Endometrial microvascular endothelial cells (primary cell): ENCODE data around the gene ATP13A1. TPM values are rescaled to one million over a fixed set of nuclear protein-coding genes. Genes with fewer than 3 reads are reported as not detected.
"Not testable (repeated sequence)": the region's sequence is repeated elsewhere in the genome, so short reads cannot be mapped to it uniquely, and the experiment has no call there.

Source experiments
- in situ Hi-C: cut with HindIII; loops from 2 replicates; pipeline ENCODE4 v1.10.0; 2017; ENCODE audit warnings: low sequenced_read_pairs, low pct_unique_long_range_greater_than_20kb; ENCODE audit errors: inconsistent ontology term
- total RNA-seq: library from RNA; depleted of rRNA; stranded (reverse); fragments of >200 nt; gene quantifications from one replicate; pipeline ENCODE4 v1.2.3, GENCODE V29; 2015; ENCODE audit errors: inconsistent ontology term

Gene ATP13A1
- total RNA-seq = 46.7 TPM

DNA sequence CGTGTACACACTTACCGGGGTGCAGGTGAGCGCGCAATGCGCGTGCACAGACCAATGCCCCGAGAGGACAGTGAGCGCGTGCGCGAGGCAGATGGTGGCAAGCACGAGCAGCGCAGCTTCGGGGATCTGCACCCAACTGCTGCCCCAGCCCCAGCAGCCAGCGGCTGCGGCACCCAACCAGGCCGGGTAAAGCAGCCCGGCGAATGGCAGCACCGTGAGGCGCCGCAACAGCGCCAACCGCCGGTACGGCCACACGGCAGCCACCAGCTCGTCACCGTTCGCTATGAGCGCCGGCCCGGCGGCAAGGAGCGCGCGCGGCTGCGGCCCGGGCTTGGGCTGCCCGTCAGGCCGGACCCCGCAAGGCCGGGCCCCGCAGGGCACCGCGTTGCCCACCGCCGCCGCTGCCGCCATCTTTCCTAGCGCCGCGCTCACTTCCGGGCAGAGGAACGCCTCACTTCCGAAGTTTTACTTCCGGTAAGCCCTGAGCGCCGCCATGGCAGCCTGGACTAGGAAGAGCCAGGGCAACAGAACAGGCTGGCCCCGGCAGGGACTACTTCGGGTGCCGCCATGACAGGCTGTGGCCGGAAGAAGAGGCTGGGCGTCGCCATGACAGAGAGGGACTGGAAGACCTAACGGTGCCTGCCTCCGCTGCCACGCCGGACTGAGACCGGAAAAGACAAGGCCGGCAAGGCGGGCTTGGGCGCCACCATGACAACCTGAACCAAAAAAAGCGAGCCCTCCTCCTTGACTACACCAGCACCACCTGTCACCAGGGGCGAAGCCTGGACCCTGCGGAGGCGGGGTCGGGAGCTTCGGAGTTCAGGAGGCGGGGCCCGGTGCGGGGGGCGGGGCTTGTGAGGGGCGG, at the start of gene ATP13A1:
ATP13A1 (minus strand) TSS at position 421 of the 865 bp plus-strand sequence; CDS start at position 411, 10 bp downstream.
- in situ Hi-C loops = no loop called here

DNA sequence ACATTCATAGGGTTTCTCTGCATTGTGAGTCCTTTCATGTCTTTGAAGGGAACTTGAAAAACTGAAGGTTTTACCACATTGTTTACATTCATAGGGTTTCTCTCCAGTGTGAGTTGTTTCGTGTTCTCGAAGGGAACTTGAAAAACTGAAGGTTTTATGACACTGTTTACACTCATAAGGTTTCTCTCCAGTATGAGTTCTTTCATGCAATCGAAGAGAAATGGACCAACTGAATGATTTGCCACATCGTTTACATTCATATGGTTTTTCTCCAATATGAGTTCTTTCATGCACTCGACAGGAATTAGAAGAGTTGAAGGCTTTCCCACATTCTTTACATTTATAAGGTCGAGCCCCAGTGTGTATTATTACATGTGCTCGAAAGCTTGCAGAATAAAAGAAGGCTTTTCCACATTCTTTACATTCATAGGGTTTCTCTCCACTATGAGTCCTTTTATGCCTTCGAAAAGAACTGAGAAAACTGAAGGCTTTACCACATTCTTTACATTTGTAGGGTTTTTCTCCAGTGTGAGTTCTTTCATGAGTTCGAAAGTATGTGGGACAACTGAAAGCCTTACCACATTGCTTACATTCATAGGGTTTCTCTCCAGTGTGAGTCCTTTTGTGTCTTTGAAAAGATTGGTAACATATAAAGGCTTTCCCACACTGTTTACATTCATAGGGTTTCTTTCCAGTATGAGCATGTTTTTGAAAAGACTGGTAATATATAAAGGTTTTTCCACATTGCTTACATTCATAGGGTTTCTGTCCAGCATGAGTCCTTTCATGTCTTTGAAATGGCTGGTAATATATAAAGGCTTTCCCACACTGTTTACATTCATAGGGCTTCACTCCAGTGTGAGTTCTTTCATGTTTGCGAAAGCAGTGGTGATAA, 48.7 kb upstream of the ATP13A1 start:
- in situ Hi-C loops = no loop called here

DNA sequence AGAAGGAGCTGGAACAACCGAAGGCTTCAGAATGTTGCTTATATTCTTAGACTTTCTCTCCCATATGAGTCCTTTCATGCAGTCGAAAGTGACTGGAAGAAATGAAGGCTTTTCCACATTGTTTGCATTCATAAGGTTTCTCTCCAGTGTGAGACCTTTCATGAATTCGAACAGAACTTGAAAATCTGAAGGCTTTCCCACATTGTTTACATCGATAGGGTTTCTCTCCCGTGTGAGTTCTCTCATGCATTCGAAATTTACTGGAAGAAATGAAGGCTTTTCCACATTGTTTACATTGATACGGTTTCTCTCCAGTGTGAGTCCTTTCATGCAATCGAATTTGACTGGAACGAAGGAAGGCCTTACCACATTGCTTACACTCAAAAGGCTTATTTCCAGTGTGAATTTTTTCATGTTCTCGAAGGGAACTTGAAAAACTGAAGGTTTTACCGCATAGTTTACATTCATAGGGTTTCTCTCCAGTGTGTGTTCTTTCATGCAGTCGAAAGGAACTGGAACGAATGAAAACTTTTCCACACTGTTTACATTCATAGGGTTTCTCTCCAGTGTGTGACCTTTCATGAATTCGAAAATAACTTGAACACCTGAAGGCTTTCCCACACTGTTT, 47.9 kb upstream of the ATP13A1 start:
- in situ Hi-C loops = no loop called here

DNA sequence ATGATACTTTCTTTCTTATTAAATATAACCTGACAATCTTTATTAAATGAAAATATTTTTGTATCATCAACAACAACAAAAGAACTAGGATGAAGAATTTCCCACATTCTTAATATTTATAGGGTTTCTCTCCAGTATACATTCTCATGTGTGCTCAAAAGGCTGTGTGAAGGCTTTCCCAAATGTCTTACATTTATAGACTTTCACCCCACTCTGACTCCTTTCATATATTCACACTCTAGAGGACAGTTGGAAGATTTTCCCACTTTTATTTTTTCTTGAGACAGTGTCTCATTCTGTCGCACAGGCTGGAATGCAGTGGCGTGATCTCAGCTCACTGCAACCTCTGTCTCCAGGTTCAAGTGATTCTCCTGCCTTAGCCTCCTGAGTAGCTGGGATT, 47.0 kb upstream of the ATP13A1 start:
- in situ Hi-C loops = no loop called here

DNA sequence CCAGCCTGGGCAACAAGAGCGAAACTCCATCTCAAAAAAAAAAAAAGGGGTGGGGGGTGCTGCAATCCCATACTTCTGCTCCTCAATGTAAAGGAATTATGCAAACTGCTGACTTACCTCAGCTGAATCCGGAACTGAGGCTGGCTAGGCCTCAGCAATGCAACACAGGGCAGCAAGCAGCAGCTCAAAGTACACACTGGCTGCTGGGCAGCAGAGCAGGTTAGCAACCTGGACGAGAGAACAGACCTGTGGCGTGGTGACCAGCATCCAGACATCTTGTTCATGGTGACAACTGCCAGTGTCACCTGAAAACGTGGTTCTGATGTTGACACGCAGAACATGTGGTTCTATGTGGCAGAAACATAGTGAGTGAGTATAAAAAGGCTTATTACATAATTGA, 41.4 kb upstream of the ATP13A1 start:
- in situ Hi-C loops = no loop called here

DNA sequence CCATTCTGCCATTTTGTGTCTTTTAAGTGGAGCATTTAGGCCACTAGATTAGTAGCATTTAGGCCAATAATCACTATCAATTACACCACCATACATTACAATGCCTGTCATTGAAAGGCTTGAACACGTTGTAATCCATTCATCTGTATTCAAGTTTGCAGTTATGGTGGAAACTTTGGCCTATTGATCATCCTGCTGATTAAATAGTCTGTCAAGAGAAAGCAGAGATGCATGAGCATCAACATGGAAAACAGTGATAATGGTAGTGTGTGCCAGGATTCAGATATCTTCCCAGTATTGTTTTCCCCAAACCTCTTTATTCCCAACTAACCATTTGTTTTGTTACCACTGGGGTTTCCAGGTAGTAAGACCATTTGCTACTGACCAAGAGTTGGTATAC, 37.0 kb upstream of the ATP13A1 start:
- in situ Hi-C loops = not testable (repeated sequence)

DNA sequence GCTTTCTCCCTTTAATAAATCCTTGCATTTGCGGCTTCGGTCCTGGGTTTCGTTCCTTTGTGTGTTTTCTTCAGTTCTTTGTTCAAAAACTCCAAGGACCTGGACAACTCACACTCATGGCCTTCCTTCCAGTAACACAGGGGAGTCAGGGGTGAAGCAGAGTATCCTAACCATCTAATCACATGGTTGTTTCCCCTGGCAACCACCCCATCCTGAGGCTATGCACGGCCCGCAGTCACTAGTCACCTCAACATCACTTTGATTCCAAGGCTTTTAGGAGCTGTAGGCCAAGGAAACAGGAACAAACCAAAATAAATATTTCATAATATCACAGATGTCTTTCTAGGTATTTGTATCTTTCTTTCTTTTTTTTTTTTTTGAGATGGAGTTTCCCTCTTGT, 34.1 kb upstream of the ATP13A1 start:
- in situ Hi-C loops = no loop called here

DNA sequence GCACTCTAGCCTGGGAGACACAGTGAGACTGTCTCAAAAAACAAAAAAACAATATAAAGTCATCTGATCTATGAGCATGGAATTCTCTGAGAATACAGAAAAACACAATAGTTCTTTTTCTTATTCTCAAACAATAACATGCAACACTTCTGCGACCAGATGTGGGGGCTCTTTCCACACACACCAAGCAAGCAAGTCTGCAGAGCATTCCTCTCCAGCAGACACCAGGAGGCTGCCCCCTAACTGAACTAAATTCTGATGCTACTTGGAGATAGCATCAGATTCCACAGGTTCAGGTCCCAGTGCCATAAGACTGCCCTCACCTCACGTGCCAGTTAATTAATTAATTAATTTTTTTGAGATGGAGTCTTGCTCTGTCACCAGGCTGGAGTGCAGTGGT, 32.9 kb upstream of the ATP13A1 start:
- in situ Hi-C loops = no loop called here

DNA sequence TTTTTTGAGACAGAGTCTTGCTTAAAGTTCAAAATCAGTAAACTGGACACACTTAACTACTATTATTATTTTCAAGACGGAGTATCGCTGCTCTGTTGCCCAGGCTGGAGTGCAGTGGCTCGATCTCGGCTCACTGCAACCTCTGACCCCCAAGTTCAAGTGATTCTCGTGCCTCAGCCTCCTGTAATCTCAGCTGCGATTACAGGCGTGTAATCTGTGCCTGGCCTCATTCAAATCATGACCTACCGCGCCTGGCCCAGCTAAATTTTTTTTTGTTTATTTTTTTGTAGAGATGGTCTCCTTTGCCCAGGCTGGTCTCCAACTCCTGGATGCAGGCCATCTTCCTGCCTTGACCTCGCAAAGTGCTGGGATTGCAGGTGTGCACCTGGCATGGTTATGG, 28.2 kb upstream of the ATP13A1 start:
- in situ Hi-C loops = no loop called here

DNA sequence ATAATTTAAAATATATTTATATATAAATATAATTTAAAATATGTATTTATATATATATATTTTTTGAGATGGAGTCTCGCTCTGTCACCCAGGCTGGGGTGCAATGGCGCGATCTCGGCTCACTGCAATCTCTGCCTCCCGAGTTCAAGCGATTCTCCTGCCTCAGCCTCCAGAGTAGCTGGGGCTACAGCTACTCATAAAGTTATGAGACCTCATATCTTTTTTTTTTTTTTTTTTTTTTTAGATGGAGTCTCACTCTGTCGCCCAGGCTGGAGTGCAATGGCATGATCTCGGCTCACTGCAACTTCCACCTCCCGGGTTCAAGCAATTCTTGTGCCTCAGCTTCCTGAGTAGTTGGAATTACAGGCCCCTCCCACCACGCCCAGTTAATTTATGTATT, 25.5 kb upstream of the ATP13A1 start:
- in situ Hi-C loops = not testable (repeated sequence)

DNA sequence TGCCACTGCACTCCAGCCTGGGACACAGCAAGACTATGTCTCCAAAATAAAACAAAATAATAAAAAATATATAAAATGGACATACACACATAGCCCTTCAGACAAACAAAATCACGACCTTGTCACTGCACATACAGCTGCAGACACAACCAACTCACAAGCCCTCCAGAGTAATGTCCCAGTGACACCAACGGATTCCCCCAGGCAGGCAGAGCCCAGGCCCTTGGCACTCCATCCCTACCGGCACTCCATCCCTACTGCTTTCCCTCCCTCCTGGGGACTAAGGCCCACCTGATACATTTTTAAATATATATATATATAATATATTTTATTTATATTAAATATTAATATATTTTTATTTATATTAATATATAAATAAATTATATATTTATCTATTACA, 23.6 kb upstream of the ATP13A1 start:
- in situ Hi-C loops = no loop called here

DNA sequence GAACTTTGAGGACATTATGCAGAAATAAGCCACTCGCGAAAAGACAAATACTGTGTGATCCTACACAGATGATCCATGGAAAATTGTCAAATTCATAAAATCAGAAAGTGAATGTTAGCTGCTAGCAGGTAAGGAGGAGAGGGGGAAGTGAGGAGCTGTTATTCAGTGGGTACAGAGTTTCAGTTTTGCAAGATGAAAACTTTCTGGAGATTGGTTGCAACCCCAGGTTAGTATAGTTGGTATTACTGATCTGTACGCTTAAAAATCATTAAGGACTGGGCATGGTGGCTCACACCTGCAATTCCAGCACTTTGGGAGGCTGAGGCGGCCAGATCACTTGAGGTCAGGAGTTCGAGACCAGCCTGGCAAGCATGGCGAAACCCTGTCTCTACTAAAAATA, 23.1 kb upstream of the ATP13A1 start:
- in situ Hi-C loops = no loop called here

DNA sequence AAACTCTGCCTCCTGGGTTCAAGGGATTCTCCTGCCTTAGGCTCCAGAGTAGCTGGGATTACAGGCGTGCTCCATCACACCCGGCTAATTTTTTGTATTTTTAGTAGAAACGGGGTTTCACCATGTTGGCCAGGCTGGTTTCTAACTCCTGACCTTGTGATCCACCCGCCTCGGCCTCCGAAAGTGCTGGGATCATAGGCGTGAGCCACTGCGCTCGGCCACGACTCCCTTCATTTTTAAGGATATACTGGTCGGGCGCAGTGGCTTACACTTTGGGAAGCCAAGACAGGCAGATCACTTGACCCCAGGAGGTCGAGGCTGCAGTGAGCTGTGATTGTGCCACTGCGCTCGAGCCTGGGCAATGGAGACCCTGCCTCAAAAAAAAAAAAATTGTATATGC, 22.6 kb upstream of the ATP13A1 start:
- in situ Hi-C loops = not testable (repeated sequence)

DNA sequence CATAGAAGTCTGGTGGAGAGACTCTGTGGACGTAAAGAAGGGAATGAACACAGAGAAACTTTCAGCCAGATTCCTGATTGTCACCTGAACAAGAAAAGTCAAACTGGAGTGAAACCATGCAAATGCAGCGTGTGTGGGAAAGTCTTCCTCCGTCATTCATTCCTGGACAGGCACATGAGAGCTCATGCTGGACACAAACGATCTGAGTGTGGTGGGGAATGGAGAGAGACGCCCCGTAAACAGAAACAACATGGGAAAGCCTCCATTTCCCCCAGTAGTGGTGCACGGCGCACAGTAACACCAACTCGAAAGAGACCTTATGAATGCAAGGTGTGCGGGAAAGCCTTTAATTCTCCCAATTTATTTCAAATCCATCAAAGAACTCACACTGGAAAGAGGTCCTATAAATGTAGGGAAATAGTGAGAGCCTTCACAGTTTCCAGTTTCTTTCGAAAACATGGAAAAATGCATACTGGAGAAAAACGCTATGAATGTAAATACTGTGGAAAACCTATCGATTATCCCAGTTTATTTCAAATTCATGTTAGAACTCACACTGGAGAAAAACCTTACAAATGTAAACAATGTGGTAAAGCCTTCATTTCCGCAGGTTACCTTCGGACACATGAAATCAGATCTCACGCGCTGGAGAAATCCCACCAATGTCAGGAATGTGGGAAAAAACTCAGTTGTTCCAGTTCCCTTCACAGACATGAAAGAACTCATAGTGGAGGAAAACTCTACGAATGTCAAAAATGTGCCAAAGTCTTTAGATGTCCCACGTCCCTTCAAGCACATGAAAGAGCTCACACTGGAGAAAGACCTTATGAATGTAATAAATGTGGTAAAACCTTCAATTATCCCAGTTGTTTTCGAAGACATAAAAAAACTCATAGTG, 15.9 kb upstream of the ATP13A1 start:
- in situ Hi-C loops = no loop called here

DNA sequence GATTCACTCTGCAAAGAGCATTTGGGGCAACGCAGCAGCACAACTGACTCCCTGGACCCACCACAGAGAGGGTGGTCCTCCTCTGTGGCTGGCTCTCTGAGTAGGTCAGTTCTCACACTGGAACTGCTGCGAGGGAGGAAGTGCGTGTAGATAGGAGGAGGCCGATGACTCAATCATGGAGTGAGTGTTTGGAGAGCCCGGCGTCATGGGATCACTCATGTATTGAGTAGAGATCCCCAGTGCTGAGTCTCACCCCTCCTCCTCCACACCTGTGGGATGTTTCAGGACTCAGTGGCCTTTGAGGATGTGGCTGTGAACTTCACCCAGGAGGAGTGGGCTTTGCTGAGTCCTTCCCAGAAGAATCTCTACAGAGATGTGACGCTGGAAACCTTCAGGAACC, 14.1 kb upstream of the ATP13A1 start:
- in situ Hi-C loops = no loop called here

DNA sequence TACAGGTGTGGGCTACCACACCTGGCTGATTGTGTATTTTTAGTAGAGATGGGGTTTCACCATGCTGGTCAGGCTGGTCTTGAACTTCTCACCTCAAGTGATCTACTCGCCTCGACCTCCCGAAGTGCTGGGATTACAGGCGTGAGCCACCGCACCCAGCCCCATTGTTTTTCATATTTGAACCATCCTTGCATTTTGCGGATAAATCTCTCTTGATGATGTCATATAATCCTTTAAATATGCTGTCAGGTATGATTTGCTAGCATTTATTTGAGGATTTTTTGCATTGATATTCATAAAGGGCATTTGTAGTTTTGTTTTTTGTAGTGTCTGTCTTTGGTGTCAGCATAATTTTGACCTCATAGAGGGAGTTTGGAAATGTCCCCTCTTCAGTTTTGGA, 10.8 kb upstream of the ATP13A1 start:
- in situ Hi-C loops = no loop called here

DNA sequence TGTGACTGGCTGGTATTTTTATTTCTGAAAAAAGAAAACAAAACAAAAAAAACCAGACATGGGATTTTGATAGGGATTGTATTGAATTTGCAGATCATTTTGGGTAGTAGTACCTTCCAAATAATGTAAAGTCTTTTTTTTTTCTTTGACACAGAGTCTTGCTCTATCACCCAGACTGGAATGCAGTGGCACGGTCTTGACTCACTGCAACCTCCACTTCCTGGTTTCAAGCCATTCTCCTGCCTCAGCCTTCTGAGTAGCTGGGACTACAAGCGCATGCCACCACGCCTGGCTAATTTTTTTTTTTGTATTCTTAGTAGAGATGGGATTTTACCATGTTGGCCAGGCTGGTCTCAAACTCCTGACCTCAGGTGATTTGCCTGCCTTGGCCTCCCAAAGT, 9.3 kb upstream of the ATP13A1 start:
- in situ Hi-C loops = no loop called here

DNA sequence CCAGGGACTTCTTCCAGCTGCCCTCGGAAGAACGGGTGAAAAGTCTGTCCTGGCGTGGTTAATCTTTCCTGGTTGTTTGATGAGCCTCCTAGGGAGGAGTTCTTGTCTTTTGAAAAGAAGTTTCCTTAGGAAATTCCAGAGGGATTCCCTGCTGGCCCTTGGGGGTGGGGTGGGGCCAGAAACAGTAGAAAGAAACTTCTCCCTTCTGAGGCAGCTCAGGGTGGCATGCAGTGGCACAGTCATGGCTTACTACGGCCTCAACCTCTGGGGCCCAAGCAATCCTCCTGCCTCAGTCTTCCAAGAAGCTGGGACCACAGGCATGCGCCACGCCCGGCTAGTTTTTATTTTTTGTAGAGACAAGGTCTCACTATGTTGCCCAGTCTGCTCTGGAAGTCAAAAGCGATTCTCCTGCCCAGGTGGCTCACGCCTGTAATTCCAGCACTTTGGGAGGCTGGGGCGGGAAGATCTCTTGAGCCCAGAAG, 6.6 kb upstream of the ATP13A1 start:
- in situ Hi-C loops = no loop called here
